ENCODE data around the gene B3GALT2.
"Not testable (repeated sequence)": the region's sequence is repeated elsewhere in the genome, so short reads cannot be mapped to it uniquely, and the experiment has no call there.

Gene B3GALT2

GRCh38 chr1:193185901-193186731, at the start of gene B3GALT2:
B3GALT2 (minus strand) TSS chr1:193186613; CDS start chr1:193181562, 5,051 bp downstream.
- DNase-seq (ENCODE audit: low read depth in 2 of 2) = no peak

- no peak for DNase-seq (ENCODE audit: low read depth in 2 of 2)
Measured at GRCh38 chr1:193234530-193234929, 48.1 kb upstream of the B3GALT2 start.

GRCh38 chr1:193231146-193231545, 44.7 kb upstream of the B3GALT2 start:
- DNase-seq (ENCODE audit: low read depth in 2 of 2) = not testable (repeated sequence)

- DNase-seq (ENCODE audit: low read depth in 2 of 2) = no peak
Measured at GRCh38 chr1:193229136-193229535, 42.7 kb upstream of the B3GALT2 start.

- DNase-seq (ENCODE audit: low read depth in 2 of 2) = no peak
Measured at GRCh38 chr1:193222056-193222615, 35.7 kb upstream of the B3GALT2 start.

- DNase-seq (ENCODE audit: low read depth in 2 of 2) = no peak
Measured at GRCh38 chr1:193221651-193222050, 35.2 kb upstream of the B3GALT2 start.

GRCh38 chr1:193219391-193219790, 33.0 kb upstream of the B3GALT2 start:
- no peak for DNase-seq (ENCODE audit: low read depth in 2 of 2)

- DNase-seq (ENCODE audit: low read depth in 2 of 2) = no peak
Measured at GRCh38 chr1:193216920-193217319, 30.5 kb upstream of the B3GALT2 start.

GRCh38 chr1:193213998-193214397, 27.6 kb upstream of the B3GALT2 start:
- DNase-seq (ENCODE audit: low read depth in 2 of 2) = no peak

- DNase-seq (ENCODE audit: low read depth in 2 of 2) = no peak
Measured at GRCh38 chr1:193212637-193213036, 26.2 kb upstream of the B3GALT2 start.

GRCh38 chr1:193211539-193211938, 25.1 kb upstream of the B3GALT2 start:
- no peak for DNase-seq (ENCODE audit: low read depth in 2 of 2)

GRCh38 chr1:193210996-193211395, 24.6 kb upstream of the B3GALT2 start:
- no peak for DNase-seq (ENCODE audit: low read depth in 2 of 2)

GRCh38 chr1:193201021-193201420, 14.6 kb upstream of the B3GALT2 start:
- no peak for DNase-seq (ENCODE audit: low read depth in 2 of 2)

GRCh38 chr1:193199940-193200339, 13.5 kb upstream of the B3GALT2 start:
- no peak for DNase-seq (ENCODE audit: low read depth in 2 of 2)

- DNase-seq (ENCODE audit: low read depth in 2 of 2) = no peak
Measured at GRCh38 chr1:193192586-193192985, 6.2 kb upstream of the B3GALT2 start.

GRCh38 chr1:193190096-193190744, 3.8 kb upstream of the B3GALT2 start:
- DNase-seq (ENCODE audit: low read depth in 2 of 2) = no peak

GRCh38 chr1:193189442-193190095, 3.2 kb upstream of the B3GALT2 start:
- DNase-seq (ENCODE audit: low read depth in 2 of 2) = no peak

- not testable (repeated sequence) for DNase-seq (ENCODE audit: low read depth in 2 of 2)
Measured at GRCh38 chr1:193188915-193189314, 2.5 kb upstream of the B3GALT2 start.

GRCh38 chr1:193187114-193187513, 701 bp upstream of the B3GALT2 start:
- DNase-seq (ENCODE audit: low read depth in 2 of 2) = no peak

GRCh38 chr1:193185211-193185610, 1.2 kb downstream of the B3GALT2 start:
- no peak for DNase-seq (ENCODE audit: low read depth in 2 of 2)

- no peak for DNase-seq (ENCODE audit: low read depth in 2 of 2)
Measured at GRCh38 chr1:193184776-193185175, 1.6 kb downstream of the B3GALT2 start.

GRCh38 chr1:193183019-193183627, 3.3 kb downstream of the B3GALT2 start:
- no peak for DNase-seq (ENCODE audit: low read depth in 2 of 2)
